Measurements from ENCODE around the gene WFDC2.

- TF ChIP-seq POLR2A (IDR thresholded peaks at IDR 0.05), result no peak
- TF ChIP-seq, protein P1, sequence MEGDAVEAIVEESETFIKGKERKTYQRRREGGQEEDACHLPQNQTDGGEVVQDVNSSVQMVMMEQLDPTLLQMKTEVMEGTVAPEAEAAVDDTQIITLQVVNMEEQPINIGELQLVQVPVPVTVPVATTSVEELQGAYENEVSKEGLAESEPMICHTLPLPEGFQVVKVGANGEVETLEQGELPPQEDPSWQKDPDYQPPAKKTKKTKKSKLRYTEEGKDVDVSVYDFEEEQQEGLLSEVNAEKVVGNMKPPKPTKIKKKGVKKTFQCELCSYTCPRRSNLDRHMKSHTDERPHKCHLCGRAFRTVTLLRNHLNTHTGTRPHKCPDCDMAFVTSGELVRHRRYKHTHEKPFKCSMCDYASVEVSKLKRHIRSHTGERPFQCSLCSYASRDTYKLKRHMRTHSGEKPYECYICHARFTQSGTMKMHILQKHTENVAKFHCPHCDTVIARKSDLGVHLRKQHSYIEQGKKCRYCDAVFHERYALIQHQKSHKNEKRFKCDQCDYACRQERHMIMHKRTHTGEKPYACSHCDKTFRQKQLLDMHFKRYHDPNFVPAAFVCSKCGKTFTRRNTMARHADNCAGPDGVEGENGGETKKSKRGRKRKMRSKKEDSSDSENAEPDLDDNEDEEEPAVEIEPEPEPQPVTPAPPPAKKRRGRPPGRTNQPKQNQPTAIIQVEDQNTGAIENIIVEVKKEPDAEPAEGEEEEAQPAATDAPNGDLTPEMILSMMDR (IDR thresholded peaks at IDR 0.05), result no peak
Measured at GRCh38 chr20:45456632-45457031, 12.9 kb upstream of the WFDC2 start.

Measured in testis (tissue), 2 donors.